Neural crest cell (in vitro differentiated cells): ENCODE results near the gene SIX2. TPM values are rescaled to one million over a fixed set of nuclear protein-coding genes. Genes with fewer than 3 reads are reported as not detected.

Experiments used
- DNase-seq: peaks from one replicate; pipeline ENCODE4 v3.0.0; 2021; ENCODE audit warnings: low read depth, mixed read lengths, low spot score
- H3K27ac Mint-ChIP-seq: one replicate; pipeline ENCODE4 v1.8.0; 2021; ENCODE audit warnings: mild to moderate bottlenecking, mixed read lengths; ENCODE audit not compliant: unreplicated experiment
- H3K27me3 Mint-ChIP-seq: 2 replicates; pipeline ENCODE4 v1.8.0; 2021; ENCODE audit warnings: low read depth, mild to moderate bottlenecking, mixed read lengths
- H3K36me3 Mint-ChIP-seq: 2 replicates; pipeline ENCODE4 v1.8.0; 2021; ENCODE audit warnings: low read depth, mild to moderate bottlenecking, mixed read lengths
- H3K4me1 Mint-ChIP-seq: 2 replicates; pipeline ENCODE4 v1.8.0; 2021; ENCODE audit warnings: mixed read lengths
- H3K4me3 Mint-ChIP-seq: one replicate; pipeline ENCODE4 v1.8.0; 2021; ENCODE audit warnings: mild to moderate bottlenecking, mixed read lengths
- H3K9me3 Mint-ChIP-seq: 2 replicates; pipeline ENCODE4 v1.8.0; 2021; ENCODE audit warnings: mixed read lengths
- total RNA-seq: library from RNA; stranded (reverse); gene quantifications from 2 replicates; pipeline ENCODE4 v1.2.1, GENCODE V29; 2021
- TF ChIP-seq, protein P1 (sequence below): fragments of 200-600 bp; sonication (generic); conservative IDR thresholded peaks from 2 replicates; pipeline ENCODE4 v1.5.0; 2021; ENCODE audit warnings: antibody characterized with exemption, mild to moderate bottlenecking

SIX2 gene
- total RNA-seq, 1 donor from 2014 or later: 0.14 TPM

DNA sequence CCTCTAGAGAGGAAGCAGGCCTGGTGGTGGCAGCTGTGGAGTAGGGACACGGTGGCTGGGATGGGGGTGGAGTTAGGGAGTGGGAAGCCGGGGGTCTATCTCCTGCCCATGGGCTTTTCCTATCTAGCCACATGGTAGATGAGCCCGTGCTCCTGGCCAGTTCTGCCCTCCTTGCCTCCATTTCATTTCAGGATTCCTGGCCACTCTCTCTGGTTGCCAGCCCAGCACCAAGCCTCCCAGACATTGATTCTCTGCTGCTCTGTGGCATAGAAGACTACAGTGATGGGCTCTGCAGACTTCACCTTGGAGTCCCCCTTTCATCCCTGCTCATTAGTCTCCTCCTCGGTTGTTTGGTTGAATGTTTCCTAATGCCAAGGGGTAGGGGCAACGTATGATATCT lies 48.4 kb downstream of the SIX2 start:
- H3K36me3 Mint-ChIP-seq: no peaks in the 10 kb centered on the region
- H3K4me1 Mint-ChIP-seq: no peaks in the 10 kb centered on the region
- peaks cover 76% of the 10 kb centered on the region for H3K27me3 Mint-ChIP-seq
- H3K27ac Mint-ChIP-seq: no peak overlapping the region
- TF ChIP-seq, protein P1, sequence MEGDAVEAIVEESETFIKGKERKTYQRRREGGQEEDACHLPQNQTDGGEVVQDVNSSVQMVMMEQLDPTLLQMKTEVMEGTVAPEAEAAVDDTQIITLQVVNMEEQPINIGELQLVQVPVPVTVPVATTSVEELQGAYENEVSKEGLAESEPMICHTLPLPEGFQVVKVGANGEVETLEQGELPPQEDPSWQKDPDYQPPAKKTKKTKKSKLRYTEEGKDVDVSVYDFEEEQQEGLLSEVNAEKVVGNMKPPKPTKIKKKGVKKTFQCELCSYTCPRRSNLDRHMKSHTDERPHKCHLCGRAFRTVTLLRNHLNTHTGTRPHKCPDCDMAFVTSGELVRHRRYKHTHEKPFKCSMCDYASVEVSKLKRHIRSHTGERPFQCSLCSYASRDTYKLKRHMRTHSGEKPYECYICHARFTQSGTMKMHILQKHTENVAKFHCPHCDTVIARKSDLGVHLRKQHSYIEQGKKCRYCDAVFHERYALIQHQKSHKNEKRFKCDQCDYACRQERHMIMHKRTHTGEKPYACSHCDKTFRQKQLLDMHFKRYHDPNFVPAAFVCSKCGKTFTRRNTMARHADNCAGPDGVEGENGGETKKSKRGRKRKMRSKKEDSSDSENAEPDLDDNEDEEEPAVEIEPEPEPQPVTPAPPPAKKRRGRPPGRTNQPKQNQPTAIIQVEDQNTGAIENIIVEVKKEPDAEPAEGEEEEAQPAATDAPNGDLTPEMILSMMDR: no peak
- DNase-seq: no peak
- H3K4me3 Mint-ChIP-seq: no peak overlapping the region
- no peaks in the 10 kb centered on the region for H3K9me3 Mint-ChIP-seq

DNA sequence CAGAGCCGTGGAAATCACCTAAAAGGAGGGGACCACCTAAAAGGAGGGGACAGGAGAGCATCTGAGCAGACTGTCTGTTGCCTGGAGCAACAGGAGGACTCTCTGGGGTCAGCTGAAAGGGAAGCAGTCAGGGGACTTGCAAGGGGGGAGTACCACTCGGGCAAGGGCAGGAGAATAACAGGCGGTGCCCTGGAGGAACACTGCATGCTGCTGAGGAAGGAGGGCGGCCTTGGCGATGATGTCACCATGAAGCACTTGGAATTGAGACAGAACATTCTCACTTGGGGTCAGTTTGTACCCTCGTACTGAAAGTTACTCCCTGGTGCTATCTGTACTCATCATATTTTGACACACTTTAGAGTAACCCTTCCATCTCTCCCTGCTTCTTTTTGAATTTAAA lies 49.4 kb downstream of the SIX2 start:
- TF ChIP-seq, protein P1: no peak
- DNase-seq: no peak
- Mint-ChIP-seq H3K9me3 (no peaks in the 10 kb centered on the region), H3K27me3 (peaks cover 83% of the 10 kb centered on the region), H3K27ac (no peak overlapping the region), H3K36me3 (no peaks in the 10 kb centered on the region), H3K4me1 (peaks cover 5% of the 10 kb centered on the region), H3K4me3 (no peak overlapping the region)

DNA sequence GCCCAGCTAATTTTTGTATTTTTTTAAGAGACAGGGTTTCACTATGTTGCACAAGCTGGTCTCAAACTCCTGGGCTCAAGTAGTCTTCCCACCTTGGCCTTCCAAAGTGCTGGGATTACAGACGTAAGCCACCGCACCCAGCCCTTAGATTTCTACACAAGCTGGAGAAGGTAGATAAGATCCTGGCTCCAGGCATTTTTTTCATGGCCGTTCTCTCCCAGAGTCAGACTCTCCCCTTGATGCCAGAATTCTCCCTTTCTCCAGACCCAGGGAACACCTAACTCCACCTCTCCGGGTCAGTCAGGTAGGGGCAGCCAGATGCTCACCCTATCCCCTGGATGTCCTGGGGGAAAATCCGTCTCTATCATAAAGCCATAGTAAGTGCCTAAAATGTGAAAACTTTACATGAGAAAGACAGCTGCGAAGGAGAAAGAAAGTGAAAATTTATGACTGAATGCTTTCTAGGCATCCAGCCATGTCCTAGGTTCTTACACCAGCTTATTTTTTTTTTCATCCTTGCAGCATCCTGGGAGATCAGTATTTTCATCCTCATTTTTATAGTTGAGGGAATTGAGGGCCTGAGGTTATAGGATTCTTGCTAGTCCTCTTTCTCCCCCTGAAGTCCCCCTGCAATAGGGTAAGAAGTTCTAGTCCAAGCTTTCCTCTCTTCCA lies 51.5 kb downstream of the SIX2 start:
- Mint-ChIP-seq H3K4me1 (peaks cover 16% of the 10 kb centered on the region), H3K4me3 (no peak overlapping the region), H3K36me3 (no peaks in the 10 kb centered on the region), H3K9me3 (no peaks in the 10 kb centered on the region), H3K27me3 (peaks cover 85% of the 10 kb centered on the region), H3K27ac (no peak overlapping the region)
- no peak for DNase-seq
- TF ChIP-seq, protein P1: no peak

DNA sequence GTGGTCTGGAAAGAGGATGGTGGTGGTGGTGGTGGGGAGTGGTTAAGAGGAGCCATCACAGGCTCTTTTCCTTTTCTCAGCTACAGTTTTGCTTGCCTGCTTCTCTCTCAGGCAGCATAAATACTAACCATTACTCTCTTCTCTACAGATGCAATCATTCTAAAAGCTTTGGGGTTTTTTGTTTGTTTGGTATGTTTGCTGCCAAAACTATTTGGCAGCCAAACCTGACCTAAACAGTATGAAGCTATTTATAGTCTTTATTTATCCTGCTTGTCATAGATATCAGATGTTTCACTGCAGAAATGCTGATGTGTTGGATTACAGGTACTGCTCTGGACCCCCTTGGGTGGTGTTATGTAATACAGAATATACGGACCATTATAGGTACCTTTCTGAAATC lies 52.4 kb downstream of the SIX2 start:
- Mint-ChIP-seq H3K27me3 (peaks cover 86% of the 10 kb centered on the region), H3K4me1 (peaks cover 18% of the 10 kb centered on the region), H3K9me3 (no peaks in the 10 kb centered on the region), H3K27ac (no peak overlapping the region), H3K36me3 (no peaks in the 10 kb centered on the region), H3K4me3 (no peak overlapping the region)
- TF ChIP-seq, protein P1: no peak
- no peak for DNase-seq

DNA sequence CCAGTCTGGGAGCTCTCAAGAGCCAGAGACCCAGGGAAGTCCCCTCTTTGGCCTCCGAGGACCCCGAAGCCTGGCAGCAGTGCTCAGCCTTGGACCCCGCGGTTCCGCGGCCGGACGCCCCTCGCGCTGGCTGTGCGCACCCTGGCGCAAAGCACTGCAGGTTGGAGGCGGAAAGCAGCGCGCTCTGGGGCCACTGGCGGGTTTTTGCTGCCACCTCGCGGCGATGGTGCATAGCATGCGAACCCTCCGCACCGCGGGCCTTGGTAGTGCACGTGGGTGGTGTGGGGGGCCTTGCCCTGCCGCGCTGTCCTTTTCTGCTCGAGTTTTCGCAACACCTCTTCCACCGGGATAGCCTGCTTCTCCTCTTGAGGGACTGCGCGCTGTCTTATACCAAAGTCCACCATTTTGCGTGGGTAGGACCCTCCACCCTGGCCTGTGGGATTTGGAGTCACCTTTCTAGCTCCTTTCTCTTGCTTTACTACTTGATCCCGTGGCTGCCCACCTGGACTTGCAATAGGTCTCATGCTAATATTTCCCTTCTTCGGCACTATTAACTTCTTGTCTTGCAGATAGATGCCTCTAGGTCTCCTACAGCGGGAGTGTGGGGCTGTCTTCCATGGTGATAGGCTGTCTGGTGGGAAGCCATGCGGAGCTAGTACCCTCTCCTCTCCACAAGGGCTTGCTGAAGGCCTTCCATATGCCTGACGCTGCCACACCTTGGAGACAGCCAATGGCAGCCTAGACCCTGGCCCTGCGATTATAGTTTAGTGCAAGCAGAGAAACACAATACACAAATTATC lies 53.5 kb downstream of the SIX2 start:
- peak; percentile 94 for DNase-seq
- Mint-ChIP-seq H3K27ac (no peak overlapping the region), H3K4me1 (peaks cover 22% of the 10 kb centered on the region), H3K4me3 (peak overlapping the region; percentile 64), H3K9me3 (no peaks in the 10 kb centered on the region), H3K27me3 (peaks cover 91% of the 10 kb centered on the region), H3K36me3 (no peaks in the 10 kb centered on the region)
- TF ChIP-seq, protein P1: peak; percentile 90

Other genes with a start within 250 kb of the SIX2 start
- gene SIX3, start 67.8 kb downstream of the SIX2 start, total RNA-seq: not detected in 2 replicates